GM19238 (cell line): ENCODE measurements around the gene GNAI3.

Source experiments
- DNase-seq: peaks from one replicate; pipeline ENCODE4 v3.0.0; 2011; ENCODE audit warnings: low spot score; ENCODE audit not compliant: insufficient read length

The GNAI3 gene

DNA sequence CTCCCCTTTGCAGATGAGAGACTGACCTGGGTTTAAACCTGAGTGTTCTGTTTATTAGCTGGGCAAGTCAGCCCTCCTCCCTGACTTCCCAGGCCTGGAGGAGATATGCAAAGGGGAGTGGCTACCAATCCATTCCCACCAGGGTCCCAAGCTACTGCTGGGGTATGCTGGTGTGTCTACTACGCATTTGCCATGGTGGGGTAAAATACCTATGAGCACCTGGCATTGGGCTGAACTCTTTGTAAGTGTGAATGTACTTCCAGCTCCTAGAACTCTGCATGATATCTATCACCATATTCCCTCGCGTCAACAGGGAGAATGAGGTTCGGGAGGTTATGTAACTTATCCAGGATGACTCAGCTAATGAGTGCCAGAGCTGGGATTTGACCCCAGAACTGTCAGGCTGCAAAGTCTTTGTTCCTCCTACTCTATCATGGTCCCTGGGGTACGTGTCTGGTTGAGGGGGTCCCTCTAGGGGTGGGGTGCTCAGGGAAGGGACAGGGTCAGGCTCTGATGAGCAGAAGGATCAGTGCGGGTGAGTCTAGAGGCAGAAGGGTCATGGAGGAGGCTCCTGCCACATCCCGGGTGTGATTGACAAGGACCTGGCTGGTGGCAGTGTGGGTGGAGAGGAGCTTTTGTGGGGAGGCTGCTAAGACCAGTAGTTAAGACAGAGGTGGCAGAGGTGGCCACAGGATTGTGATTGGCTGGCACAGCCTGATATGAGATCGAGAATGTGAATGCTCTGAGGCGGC is 88.0 kb downstream of the GNAI3 start:
- DNase-seq = no peak

DNA sequence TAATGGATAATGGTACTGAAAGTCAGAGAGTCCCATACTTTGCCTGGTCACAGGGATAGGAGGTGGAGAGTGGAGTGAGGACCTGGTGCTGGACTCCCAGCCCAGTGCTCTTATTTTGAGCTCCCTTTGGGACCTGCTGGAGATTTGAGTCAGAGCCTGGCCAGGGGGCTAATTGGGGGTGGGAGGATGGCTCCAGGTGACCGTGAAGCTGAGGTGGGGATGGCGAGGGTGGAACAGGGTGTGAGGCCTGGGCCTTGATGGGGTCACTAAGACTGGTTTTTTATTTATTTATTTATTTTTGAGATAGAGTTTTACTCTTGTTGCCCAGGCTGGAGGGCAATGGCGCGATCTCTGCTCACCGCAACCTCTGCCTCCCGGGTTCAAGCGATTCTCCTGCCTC is 89.0 kb downstream of the GNAI3 start:
- no peak for DNase-seq

DNA sequence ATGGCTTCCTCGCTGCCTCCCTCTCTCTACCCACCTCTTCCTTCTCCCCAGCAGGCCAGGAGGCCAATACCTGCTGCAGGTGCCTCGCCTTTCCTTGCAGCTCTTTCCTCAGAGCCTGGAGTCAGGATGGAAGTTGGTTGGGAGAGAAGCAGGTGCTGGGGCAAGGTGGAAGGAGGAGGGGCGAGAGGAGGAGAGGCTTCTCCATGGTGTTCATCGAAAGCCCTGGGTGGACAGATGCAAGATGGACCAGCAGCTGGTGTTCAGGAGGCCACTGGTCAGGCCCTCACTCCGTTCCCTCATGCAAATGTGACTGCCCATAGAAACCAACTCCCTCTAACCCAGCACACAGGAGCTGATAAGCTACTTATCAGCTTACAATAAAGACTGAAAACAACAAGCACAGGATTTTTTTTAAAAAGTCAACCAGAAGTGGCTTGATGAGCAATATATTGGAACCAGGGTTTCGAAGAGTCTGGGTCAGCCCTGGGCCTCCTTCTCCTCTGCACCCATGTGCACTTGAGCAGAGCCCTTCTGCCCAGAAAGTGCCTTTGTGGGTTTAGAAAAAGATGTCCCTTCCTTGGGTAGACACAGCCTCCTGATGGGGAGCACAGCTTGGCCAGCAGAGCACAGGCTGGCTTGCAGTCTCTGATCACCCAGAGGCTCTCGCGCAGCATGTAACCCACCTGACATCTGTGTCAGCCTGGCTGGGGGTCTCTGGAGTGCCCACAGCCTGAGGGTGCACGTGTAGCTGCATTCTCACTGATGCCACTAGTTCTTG is 90.8 kb downstream of the GNAI3 start:
- DNase-seq = no peak

DNA sequence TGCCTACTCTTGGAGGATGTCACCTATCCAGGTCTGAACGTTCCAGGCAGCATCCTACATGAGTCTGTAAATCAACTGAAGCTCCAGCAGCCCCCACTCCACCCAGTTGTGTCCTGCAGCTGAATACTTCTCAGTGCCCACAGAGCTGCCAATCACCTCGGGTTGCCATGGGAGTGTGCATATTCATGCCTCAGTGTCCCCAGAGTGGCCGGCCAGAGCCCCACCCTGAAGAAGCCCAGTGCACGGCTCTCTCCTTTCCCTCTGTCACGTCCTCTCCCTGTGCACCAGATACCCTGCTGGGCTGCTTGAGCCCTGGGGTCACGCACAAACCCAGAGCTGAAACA is 91.4 kb downstream of the GNAI3 start:
- no peak for DNase-seq

DNA sequence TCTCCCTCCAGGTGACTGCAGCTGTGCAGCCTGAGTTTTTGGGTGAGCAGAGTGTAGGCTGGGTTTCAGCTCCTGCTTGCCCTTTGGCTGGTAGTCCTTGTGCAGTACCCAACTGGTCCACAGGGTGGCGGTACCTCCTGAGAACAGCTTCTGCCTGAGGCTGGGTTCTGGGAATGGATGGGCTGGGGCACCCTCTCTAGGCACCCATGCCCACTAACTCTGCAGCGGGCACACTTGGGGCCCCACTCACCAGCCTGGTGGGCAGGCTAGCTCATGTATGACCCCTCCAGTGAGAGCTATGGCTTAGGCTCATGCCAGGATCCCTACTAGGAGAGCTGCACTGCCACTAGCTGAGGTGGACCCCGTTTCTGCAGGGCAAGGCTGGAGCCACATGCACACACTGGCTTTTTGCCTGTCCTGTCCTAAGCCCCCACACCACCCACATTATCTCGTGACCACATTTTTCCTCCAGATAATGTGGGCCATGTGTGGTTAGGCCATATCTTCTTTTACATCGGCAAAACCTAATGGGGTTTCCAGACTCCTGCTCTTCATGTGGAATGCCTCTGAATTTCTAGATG is 92.0 kb downstream of the GNAI3 start:
- DNase-seq = no peak

DNA sequence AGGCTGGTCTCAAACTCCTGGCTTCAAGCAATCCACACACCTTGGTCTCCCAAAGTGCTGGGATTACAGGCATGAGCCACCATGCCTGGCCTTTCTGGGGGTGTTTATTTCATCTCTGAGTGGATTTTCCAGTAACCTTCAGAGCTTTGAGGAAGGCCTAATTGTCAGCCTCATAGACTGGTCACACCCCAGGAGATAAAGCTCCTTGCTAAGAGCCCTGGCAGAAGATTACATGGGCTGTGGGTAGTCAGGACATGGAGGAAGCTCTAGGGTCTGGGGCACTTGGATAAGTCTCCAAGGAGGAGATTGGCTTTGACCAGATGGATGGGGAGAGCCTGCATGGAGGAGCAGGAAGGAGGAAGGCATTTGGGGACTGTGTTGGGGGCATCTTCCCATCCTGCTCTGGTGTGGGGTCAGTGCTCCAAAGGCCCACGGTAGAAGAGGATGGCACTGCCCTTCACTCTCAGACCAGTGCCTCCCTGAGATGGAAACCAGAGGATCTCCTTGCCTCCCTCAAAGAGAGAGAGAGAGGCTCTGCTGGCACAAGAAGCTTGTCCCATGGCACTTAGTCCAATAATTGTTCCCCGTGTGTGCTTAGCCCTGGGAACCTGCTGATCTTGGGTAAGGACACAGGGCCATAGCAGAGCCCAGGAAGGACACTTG is 92.8 kb downstream of the GNAI3 start:
- DNase-seq = no peak

DNA sequence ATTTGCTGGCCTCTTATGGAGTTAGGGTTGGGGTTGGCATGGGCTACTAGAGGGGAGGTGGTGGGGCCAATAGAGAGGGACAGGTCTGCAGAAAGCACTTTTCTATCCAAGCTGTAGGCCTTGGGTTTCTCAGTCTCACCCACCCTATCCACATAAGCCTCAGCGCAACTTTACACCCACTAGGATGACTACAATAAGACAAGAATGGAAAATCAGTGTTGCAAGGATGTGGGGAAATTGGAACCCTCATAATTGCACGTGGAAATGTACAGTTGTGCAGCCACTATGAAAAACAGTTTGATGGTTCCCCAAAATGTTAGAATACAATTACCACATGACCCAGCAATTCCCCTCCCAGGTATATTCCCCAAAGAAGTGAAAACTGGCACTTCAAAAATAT is 93.4 kb downstream of the GNAI3 start:
- no peak for DNase-seq

DNA sequence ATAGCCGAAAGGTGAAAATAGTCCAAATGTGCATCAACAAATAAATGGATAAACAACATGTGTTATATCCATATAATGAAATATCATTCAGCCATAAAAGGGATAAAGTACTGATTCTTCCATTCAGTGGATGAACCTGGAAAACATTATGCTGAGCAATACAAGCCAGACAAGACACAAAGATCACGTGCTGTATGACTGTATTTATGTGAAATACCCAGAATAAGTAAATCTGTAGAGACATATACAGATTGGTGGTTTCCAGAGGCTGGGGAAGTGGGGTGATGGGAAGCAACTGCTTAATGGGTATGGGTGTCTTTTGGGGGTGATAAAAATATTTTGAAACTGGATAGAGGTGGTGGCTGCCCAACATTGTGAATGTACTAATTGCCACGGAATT is 94.2 kb downstream of the GNAI3 start:
- DNase-seq = no peak

DNA sequence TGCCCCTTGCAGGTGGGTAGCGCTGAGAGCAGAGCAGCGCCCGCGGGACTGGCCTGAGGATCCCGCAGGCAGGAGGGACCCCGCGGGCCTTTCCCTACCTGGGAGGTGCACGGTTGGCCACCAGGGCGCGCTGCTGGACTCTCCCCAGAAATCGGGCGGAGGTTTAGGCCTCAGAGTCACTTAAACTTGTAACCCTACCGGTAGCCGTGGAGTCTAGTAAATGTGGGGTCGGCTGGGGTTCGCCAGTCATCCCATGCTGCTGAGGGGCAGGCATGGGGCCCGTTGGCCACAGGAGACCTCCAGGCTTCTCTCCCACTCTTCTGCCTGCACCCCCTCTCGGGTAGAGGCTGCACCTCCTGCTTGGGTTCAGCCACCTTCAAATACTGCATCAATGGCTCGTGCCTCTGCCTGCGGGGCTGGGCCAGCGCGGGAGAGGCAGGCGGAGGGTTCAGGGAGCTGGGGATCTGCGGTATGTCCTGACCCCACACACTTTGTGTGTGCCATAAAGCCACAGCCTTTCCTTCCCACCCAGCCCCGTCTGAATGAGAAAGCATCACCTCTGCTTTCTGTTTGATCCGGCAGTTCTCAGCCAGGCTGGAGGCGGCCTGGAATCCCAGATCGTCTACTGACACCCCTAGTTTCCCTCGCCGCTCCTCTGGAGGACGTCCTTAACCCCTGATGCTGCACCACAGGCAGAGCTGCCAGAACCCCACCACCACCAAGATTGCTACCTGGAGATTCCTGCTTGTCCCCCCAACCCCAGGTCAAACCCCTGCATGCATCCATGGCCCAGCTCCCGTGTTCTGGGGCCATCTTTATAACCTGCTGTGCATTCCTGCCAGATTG is 95.2 kb downstream of the GNAI3 start:
- peak; percentile 70 for DNase-seq

DNA sequence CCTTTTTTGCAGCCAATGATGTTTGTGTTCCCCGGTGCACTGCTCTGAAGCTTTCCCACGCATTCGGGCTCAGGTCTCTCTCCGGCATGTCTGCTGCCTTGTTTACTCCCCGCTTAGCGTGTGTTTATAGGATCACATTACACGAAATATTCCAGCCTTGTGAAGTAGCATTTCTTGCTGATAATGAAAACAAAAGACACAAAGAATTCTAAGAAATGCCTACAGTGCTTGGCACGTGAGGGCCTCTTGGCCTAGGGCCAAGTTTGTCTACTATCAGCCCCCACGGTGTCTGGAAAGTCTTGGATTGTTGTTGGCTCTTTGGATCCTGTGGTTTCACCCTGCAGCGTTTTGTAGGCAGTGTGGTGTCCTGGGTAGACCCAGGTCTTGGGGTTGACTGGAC is 96.3 kb downstream of the GNAI3 start:
- no peak for DNase-seq

DNA sequence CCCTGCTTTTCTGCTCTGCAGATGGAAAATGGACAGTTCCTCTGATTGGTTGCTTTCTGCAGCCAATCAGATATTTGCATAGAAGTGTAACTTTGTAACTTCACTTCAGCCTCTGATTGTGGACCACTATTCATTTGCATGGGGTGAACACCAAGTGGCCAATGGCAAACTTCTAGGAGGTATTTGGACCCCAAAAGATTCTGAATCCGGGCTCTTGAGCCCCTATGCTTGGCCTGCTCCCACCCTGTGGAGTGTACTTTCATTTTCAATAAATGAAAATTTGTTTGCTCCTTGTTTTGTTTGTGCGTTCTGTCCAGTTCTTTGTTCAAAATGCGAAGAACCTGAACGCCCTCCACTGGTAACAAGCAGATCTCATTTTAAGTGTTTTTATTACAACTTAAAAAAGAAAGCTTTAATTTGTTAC is 101.1 kb downstream of the GNAI3 start:
- no peak for DNase-seq

DNA sequence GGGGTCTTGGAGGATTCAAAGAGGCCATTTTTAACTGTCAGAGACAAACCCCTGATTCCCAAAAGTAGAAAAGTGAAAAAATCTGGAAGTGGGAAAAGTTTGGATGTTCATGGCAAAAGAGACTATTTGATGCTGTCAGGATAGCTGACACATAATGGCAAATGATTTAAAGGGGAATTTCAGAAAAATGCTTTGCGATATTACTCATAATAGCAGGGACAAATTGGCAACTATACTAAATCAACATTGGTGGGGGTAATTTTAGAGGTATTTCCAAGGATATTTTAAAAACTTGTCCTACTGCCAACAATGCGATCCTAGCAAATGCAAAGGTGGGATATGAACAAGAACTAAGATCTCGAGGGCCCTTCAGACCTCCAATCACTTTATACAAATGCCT is 102.2 kb downstream of the GNAI3 start:
- no peak for DNase-seq

DNA sequence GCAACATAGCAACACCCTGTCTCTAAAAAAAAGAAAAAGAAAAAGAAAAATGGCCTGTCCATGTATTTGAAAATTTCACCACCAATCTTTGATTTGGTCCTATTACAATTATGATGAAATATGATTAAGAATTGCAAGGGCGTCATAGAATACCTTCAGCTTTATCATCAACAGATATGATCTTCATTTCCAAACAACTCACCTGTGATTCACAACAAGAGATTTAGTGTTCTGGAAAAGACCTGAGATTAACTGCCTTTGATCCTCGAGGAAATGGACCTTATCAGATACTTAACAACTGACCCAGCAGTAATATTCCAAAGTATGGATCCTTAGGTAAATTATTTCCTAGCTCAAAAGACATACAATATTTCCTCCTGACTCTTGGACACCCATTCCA is 104.0 kb downstream of the GNAI3 start:
- no peak for DNase-seq

DNA sequence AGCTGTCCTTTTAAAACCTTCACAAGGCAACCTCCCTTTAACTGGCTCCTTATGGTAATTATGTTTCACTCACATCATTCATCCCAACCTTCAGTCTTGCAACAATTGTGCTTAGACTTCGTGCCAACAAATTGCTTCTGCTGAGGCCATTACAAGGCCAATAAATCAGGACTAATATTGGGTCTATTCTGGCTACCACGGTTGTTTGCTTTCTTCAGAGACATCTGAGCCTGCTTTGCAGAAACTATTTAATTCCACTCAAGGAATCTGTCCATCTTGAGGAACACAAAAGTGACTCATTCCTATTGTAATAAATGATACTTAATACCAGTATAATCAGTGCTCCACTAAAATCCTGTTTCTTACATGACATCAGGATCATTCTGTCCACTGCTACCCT is 104.9 kb downstream of the GNAI3 start:
- no peak for DNase-seq

DNA sequence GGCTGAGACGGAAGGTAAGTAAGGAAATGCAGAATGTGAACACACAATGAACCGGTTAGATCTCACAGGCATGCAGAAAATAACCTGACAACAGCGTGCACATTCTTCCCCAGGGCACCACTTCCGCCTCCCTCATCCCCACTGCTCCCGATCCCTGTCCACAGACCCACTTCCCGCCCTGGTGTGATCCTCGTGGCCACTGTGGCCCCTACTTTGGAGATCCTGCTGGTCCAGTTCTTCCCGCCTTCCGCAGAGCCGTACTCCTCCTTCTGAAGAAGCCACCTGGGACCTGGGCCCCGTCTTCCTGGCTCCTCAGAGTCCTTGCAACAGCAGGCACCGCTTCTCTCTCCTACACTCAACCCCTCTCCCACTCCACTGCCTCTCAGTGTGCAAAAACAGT is 106.1 kb downstream of the GNAI3 start:
- no peak for DNase-seq

DNA sequence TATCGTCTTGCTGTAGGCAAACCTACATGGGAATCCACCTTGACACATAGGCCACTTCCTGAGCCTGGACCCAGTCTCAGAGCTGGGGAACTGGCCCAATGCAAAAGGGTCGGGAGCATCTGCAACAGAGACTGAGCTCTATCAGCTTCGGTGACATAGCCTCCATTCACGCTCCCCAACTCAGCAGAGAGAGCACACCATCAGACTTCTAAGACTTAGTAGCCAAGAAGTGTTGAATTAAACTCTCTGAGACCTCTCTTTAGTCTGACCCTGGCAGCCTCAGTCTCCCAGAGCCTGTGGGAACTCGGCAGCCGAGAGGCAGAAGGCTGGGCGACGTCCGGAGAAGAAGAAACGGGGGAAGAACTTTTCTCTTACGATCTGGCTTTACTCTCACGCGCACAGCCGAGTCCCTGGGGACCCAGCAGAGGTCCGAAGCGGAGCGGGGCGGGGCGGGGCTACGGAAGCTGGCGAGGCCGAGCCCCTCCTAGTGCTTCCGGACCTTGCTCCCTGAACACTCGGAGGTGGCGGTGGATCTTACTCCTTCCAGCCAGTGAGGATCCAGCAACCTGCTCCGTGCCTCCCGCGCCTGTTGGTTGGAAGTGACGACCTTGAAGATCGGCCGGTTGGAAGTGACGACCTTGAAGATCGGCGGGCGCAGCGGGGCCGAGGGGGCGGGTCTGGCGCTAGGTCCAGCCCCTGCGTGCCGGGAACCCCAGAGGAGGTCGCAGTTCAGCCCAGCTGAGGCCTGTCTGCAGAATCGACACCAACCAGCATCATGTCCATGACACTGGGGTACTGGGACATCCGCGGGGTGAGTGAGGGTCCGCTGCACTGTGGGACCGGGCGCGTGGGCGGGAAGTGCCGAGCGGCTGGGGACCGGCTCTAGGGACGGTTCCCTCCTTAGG is 107.5 kb downstream of the GNAI3 start, which contains the start of gene GSTM4:
Gene GSTM4, plus strand, starts transcription at position 485 of the 905 bp plus-strand sequence. Its CDS starts 291 bp downstream, at position 776.
- DNase-seq = peak; percentile 87

DNA sequence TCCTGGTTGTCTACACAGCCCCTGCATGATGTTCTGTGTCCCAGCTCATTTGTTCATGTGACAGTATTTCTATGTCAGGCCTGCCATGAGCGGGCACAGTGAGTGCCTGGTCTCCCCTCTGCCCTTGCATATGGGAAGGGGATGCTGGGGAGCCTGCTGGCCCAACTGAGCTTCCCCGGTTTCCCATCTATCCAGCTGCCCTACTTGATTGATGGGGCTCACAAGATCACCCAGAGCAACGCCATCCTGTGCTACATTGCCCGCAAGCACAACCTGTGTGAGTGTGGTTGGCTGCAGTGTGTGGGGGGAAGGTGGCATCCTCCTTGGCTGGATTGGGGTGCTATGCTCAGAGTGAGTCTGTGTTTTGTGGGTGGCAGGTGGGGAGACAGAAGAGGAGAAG is 109.0 kb downstream of the GNAI3 start:
- no peak for DNase-seq

DNA sequence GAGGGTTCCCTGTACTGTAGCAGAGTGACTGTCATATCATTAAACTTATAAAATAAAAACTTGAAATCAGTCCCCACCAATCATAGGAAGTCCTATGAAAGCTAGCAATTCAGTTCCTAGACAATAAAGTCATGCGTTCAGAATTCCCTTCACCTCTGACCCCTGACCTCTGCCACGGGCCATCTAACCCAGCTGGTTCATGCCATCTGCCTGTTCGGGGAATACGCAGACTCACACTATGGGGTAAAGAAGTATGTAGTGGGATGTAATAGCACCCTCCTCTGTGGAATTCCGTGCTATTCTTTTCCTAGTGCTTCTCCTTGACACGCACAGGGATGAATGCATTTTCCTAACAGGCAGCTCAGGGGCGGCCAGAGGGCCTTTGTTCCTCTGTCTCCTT is 109.6 kb downstream of the GNAI3 start:
- no peak for DNase-seq

DNA sequence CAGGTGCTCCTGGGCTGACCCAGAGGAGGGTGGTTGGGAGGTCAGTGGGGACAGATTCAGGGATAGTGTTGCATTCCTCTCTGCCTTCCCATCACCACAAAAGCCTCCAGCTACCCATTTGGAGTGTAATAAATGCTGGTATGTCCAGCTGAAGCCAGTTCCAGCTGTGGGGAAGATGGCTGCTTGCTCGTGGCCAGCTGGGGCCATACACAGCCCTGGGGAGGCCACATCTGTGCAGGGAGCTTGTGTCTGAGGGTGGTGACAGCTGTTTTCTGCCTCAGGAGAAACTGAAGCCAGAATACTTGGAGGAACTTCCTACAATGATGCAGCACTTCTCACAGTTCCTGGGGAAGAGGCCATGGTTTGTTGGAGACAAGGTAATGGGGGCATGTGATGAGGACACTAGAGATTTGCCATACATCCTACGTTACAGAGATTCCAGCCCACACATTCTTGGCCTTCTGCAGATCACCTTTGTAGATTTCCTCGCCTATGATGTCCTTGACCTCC is 110.2 kb downstream of the GNAI3 start:
- no peak for DNase-seq

DNA sequence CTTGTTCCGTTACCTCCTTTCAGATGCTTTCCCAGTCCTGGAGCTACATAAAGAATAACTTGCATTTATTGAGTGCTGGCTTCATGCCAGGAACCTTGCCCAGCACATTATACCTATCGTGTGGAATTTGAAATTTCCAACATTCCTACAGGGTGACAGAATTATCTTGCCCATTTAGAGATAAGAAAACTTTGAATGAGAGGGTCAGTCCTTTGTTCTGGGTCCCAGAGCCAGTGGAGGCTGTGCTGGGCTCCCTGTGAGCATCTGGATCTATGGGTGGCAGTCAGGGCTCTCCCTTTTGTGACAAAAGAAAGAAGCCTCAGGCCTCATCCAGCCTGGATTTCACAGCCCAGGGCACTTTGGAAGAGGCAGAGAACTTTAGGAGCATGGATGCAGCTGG is 110.7 kb downstream of the GNAI3 start:
- DNase-seq = no peak
